Measurements from ENCODE around the gene PID1. TPM values are rescaled to one million over a fixed set of nuclear protein-coding genes. Genes with fewer than 3 reads are reported as not detected.

The PID1 gene
- polyA plus RNA-seq, 1 of the 3 experiments (the other 2 are of a cell fraction), result 0.16 TPM

DNA sequence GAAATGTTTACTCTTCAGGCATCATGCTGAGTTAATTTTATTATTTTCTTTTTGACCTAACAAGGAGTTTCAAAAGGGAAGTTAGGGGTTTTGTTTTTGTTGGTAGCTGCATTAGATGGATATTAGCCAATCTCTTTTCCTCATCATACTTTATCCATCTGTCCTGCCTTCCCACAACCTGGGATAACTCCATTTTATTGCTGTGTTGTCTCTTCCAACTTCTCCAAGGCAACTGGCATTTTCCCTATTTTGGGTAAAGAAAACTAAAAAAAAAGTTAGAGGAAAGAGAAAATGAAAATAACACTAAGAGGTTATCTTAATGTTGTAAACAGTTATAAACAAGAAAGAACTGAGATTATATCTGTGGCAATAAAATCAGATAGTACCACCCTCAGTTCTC is 147.0 kb downstream of the PID1 start (continued):
- no peak for TF ChIP-seq MEF2A (IDR thresholded peaks at IDR 0.05; ENCODE audit: borderline replicate concordance, low read depth)
- TF ChIP-seq, protein P1, sequence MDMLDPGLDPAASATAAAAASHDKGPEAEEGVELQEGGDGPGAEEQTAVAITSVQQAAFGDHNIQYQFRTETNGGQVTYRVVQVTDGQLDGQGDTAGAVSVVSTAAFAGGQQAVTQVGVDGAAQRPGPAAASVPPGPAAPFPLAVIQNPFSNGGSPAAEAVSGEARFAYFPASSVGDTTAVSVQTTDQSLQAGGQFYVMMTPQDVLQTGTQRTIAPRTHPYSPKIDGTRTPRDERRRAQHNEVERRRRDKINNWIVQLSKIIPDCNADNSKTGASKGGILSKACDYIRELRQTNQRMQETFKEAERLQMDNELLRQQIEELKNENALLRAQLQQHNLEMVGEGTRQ (IDR thresholded peaks at IDR 0.05; ENCODE audit: borderline replicate concordance, low read depth, low read length), result no peak
- TF ChIP-seq, protein P2, sequence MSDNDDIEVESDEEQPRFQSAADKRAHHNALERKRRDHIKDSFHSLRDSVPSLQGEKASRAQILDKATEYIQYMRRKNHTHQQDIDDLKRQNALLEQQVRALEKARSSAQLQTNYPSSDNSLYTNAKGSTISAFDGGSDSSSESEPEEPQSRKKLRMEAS (IDR thresholded peaks at IDR 0.05; ENCODE audit: low read depth), result no peak
- TF ChIP-seq GABPA (IDR thresholded peaks at IDR 0.05; ENCODE audit: low read depth), result no peak
- TF ChIP-seq TCF12 (IDR thresholded peaks at IDR 0.05), result no peak
- TF ChIP-seq RAD21 (IDR thresholded peaks at IDR 0.05; ENCODE audit: low read length), result no peak
- no peak for TF ChIP-seq NFIC (IDR thresholded peaks at IDR 0.05; ENCODE audit: borderline replicate concordance)

- no peaks in the 10 kb centered on the region for H4K20me1 ChIP-seq (ENCODE audit: insufficient read depth)
- no peaks in the 10 kb centered on the region for H3K36me3 ChIP-seq (replicated peaks in 1 of 2; ENCODE audit: control insufficient read depth in 1 of 2, insufficient read depth in 2 of 2, low read length in 1 of 2)
- ChIA-PET CTCF (no interaction called here), POLR2A (no interaction called here)
- H3F3A ChIP-seq (replicated peaks; ENCODE audit: insufficient read depth), result no peaks in the 10 kb centered on the region
- H3K9me2 ChIP-seq, result no peaks in the 10 kb centered on the region
- H2AFZ ChIP-seq (ENCODE audit: low read depth), result no peak overlapping the region
- H3K27ac ChIP-seq (ENCODE audit: low read depth in 2 of 2, low read length in 1 of 2), result no peak overlapping the region
- no peaks in the 10 kb centered on the region for H3K79me2 ChIP-seq (ENCODE audit: insufficient read depth)
- H3K9ac ChIP-seq, result no peak overlapping the region
- H3K4me1 ChIP-seq (ENCODE audit: control insufficient read depth in 1 of 2, insufficient read depth in 2 of 2, low read depth in 1 of 2, low read length in 1 of 2), result no peaks in the 10 kb centered on the region
- H3K9me3 ChIP-seq, result no peaks in the 10 kb centered on the region
- no peak for DNase-seq
- no peak overlapping the region for H3K4me3 ChIP-seq (ENCODE audit: low read depth in 2 of 2, low read length in 1 of 2)
- H3K27me3 ChIP-seq (ENCODE audit: insufficient read depth), result no peaks in the 10 kb centered on the region
- no peak overlapping the region for H3K4me2 ChIP-seq
- TF ChIP-seq JUND (IDR thresholded peaks at IDR 0.05) (no peak), POLR2AphosphoS5 (IDR thresholded peaks at IDR 0.05; ENCODE audit: low read depth, low read length) (no peak), FOXM1 (IDR thresholded peaks at IDR 0.05; ENCODE audit: low read depth) (no peak), CHD2 (IDR thresholded peaks at IDR 0.05; ENCODE audit: low read length, partially characterized antibody) (no peak), SMC3 (IDR thresholded peaks at IDR 0.05; ENCODE audit: low read depth, low read length) (no peak), ELF1 (IDR thresholded peaks at IDR 0.05) (no peak), EP300 (IDR thresholded peaks at IDR 0.05; ENCODE audit: borderline replicate concordance in 1 of 2, low read depth in 1 of 2, low read length in 1 of 2) (no peak), GABPA (IDR thresholded peaks at IDR 0.05; ENCODE audit: low read depth) (no peak), YY1 (IDR thresholded peaks at IDR 0.05; ENCODE audit: low read depth) (no peak), TAF1 (IDR thresholded peaks at IDR 0.05; ENCODE audit: borderline replicate concordance, low read depth, low read length) (no peak)
These were observed 152.2 kb downstream of the PID1 start for GRCh38 chr2:229118927-229119326.

DNA sequence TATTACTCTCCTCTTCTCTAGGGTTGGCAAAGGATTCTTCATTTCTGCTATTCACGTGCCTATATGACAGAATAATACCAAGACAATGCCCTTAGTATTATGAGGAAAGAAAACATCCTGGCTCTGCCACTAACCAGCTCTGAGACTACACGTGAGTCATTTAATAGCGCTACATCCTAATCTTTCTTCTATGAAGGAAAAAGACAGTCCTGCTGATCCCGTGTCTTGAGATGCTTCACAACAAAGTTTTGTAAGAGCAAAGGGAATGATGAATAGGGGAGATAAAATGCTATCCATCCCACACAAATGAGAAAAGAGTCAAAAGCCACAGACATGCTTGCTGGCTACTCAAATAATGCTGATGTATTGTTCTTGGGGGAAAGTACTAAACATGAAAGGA is 152.8 kb downstream of the PID1 start:
- POLR2A ChIA-PET, result no interaction called here
- DNase-seq, result no peak

More for the DNA sequence above, 152.8 kb downstream of the PID1 start:
- Histone ChIP-seq H3K79me2 (ENCODE audit: insufficient read depth) (no peaks in the 10 kb centered on the region), H3K4me2 (no peak overlapping the region), H3K9me3 (no peaks in the 10 kb centered on the region), H3K9me2 (no peaks in the 10 kb centered on the region), H4K20me1 (ENCODE audit: insufficient read depth) (no peaks in the 10 kb centered on the region), H3K27me3 (ENCODE audit: insufficient read depth) (no peaks in the 10 kb centered on the region), H3K27ac (ENCODE audit: low read depth in 2 of 2, low read length in 1 of 2) (no peak overlapping the region), H2AFZ (ENCODE audit: low read depth) (no peak overlapping the region), H3K4me1 (ENCODE audit: control insufficient read depth in 1 of 2, insufficient read depth in 2 of 2, low read depth in 1 of 2, low read length in 1 of 2) (no peaks in the 10 kb centered on the region), H3K4me3 (ENCODE audit: low read depth in 2 of 2, low read length in 1 of 2) (no peak overlapping the region), H3F3A (replicated peaks; ENCODE audit: insufficient read depth) (no peaks in the 10 kb centered on the region), H3K9ac (no peak overlapping the region), H3K36me3 (replicated peaks in 1 of 2; ENCODE audit: control insufficient read depth in 1 of 2, insufficient read depth in 2 of 2, low read length in 1 of 2) (no peaks in the 10 kb centered on the region)
- 28% methylated on average over 4 of the region's 4 CpGs for WGBS (ENCODE audit: low lambda C conversion rate)
- CTCF ChIA-PET, result no interaction called here
- TF ChIP-seq RXRA (IDR thresholded peaks at IDR 0.05; ENCODE audit: borderline replicate concordance, low read depth) (no peak), TEAD4 (IDR thresholded peaks at IDR 0.05; ENCODE audit: borderline replicate concordance, insufficient read depth) (no peak), GATA2 (CRISPR knock-in tag; IDR thresholded peaks at IDR 0.05) (no peak)
